Stimulated activated CD4-positive, alpha-beta T cell treated with anti-CD3 and anti-CD28 coated beads, Interleukin-2, amount 100 ng/mL, for 4 hours (primary cell): ENCODE data around the gene EPHB1.

Experiments used
- DNase-seq: peaks from one replicate; pipeline ENCODE4 v3.0.0-alpha.2; 2020; ENCODE audit warnings: low read depth

EPHB1 gene

GRCh38 chr3:134883697-134884385 is 88.8 kb downstream of the EPHB1 start:
- no peak for DNase-seq

- no peak for DNase-seq
Measured at GRCh38 chr3:134885877-134886621, 91.0 kb downstream of the EPHB1 start.

DNA sequence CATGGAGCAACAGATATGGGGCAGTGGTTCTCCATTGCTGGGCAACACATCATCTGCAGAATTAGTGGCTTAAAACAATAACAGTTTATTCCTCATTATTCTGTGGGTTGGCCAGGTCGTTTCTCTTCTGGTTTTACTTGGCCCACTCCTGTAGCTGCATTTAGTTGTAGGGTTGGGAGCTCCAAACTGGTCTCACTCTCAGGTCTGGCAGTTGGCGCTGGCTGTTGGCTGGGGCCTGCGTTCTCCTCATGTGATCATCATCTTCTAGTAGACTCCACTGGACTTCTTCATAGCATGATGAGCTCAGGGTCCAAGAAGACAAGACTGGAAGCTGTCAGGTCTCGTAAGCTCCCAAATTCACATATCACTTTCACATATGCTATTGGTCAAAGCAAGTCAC is 91.9 kb downstream of the EPHB1 start:
- no peak for DNase-seq

GRCh38 chr3:134887536-134887935 is 92.5 kb downstream of the EPHB1 start:
- DNase-seq = no peak

DNA sequence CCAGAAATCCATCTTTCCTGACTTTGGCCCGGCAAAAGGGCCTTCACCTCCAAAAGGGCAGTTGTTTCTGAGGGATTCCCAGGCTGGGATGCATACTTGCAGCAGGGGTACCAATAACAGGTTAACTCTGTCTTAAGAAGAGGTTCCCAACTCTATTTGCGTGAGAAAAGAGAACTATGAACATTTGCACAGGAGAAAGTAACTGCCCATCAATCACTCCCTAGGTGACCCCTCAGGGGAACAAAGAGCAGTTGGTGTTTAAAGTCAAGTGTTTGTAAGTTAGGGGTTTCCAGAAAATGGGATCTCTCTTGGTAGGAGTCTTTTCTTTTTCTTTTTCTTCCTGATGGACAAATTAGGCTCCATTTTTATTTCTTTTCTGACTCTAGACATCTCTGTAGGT is 97.3 kb downstream of the EPHB1 start:
- no peak for DNase-seq

- DNase-seq = no peak
Measured at GRCh38 chr3:134892761-134893160, 97.7 kb downstream of the EPHB1 start.

- no peak for DNase-seq
Measured at GRCh38 chr3:134894533-134894932, 99.5 kb downstream of the EPHB1 start.

- DNase-seq = no peak
Measured at GRCh38 chr3:134895181-134895580, 100.1 kb downstream of the EPHB1 start.

- no peak for DNase-seq
Measured at GRCh38 chr3:134896141-134896540, 101.1 kb downstream of the EPHB1 start.

DNA sequence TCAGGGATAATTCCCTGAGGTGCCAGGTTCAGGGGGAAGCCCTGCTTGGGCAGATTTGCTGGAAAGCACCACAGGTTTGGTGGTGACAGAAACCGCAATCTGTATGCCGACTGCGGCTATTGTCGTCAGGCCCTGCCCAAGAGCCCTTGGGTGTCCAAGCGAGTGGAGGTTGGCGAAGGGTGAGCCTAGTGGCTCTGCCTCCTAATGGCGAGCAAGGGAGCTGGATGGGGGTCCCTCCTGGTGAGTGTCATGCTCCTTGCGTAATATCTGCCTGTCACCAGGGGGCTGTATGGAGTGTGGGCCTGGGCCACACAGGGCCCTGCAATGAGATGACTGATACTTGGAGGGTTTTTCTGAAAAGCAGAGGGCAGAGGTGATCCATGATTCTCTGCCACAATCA is 101.6 kb downstream of the EPHB1 start:
- DNase-seq = no peak

GRCh38 chr3:134897391-134898141 is 102.5 kb downstream of the EPHB1 start:
- DNase-seq = no peak

GRCh38 chr3:134898181-134898754 is 103.2 kb downstream of the EPHB1 start:
- no peak for DNase-seq

DNA sequence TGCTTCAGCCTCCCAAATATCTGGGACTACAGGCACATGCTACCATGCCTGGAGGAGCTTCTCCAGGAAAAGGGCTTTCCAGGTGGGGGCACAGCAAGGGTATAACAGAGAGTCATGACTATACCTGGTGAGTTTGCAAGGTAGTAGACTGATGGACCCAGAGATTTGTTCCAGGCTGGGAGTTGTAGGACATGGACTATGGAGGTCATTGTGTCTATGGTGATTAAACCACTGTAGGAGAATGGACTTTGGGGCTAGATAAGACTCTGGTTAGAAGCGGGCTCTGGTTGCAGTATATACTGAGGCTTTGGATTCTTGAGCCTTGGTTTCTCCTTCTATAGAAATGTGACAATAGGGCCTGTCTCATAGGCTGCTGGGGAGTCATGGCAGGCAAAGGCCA is 104.7 kb downstream of the EPHB1 start:
- no peak for DNase-seq

- no peak for DNase-seq
Measured at GRCh38 chr3:134900482-134900881, 105.4 kb downstream of the EPHB1 start.

DNA sequence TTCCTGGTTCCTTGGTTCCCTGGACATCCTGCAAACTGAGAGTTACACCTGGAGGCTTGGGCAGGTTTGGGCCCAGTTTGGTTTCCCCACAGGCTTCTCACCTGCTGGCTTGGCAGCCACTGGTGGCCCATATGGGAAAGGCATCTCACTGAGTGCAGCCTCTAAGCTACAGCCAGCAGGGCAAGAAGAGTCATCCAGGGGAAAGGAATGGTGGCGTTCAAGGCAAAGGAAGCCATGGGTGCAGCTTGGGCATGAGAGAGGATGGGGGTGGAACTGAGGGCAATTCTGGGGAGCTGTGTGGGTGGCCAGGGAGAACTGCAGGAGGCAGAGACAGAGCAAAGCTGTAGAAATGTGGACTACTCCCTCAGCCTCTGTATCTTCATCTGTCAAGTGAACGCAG is 106.4 kb downstream of the EPHB1 start:
- DNase-seq = no peak

DNA sequence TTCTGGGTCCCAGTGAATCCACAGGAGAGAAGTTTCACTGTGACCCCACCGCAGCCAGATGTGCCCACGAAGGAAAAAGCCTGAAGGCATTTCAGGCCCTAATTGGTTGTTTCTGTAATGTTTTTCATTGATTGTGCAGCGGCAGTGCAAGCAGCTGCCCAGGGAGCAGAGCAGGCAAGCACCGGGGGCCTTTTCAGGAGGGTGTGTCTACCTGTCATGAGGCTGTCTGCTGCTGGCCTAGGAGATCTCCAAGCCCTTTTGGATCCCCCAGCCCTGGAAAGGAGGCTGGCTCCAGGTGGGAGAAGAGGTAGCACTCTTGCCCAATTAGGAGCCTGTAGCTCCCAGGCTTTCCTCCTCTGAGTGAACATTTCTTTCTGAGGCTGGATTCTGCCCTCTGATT is 108.8 kb downstream of the EPHB1 start:
- no peak for DNase-seq

- DNase-seq = no peak
Measured at GRCh38 chr3:134904241-134904771, 109.2 kb downstream of the EPHB1 start.

DNA sequence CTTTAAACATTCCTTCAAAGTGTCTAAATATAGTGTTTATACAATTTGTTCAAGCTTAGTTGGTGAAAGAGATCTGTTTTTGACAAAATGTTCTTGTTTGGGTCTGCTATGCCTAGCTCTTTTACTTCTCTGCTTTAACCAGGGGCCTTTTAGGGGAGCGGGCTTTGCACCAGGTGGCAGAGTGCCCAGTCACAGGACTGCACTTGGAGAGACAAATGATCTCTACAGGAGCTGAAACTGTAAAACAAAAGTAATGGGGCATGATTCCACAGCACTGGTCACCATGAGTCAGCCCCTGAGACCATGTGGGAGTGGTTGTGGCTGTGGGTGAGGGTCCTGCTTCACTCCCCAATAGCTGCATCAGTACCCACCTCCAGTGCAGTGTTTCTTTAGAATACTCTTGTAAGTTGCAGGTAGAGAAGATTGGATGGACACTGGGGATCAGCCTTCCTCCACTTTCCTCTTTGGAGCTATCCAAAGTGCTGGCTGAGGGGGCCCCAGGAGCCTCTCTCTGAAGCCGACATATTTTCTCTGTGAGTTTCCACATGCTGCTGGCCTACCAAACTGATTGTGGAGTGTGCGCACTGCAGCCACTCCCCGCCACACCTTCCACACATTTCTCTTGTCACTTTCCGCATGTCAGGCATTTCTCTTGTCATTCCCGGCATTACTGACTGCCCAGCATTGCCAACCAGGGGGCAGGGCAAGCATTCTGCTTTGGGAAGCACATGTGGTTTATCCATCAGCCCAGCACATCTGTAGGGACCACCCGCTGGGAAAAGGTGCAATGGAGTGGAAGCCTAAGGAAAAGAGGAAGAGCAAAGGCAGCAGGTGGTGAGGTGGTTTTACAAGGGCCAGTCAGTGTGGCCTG is 110.0 kb downstream of the EPHB1 start:
- DNase-seq = no peak

DNA sequence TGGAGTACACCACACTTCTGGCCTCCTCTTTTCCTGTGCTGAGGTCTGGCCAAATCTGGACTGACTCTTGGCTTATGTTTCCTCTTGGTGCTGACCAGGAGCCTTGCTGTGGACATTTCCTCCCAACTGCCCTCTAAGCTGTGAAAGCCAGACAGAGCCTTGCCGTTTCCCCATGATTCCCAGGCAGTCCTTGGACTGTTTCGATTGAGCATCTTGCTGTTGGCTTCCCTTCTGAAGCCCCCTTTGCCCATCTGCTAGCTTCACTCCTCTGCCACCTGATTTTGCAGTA is 110.5 kb downstream of the EPHB1 start:
- DNase-seq = no peak

DNA sequence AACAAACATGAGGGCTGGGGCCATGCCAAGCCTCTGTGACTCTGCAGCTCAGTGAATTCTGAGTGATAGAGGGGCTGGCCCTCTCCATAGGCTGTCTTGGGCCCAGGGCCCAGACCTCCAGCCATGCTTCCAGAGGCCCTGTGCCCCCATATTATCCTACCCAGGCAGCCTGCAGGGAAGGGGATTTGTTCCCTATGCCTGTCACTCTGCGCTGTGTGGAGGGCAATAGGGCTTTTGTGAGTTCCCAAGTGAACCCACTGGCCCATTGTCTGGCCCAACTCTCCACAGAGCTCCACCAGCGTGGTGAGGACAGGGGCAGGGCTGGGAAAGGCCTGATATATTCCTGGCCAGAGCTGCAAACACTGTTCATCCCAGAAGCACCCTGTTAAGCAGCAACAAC is 113.2 kb downstream of the EPHB1 start:
- no peak for DNase-seq

DNA sequence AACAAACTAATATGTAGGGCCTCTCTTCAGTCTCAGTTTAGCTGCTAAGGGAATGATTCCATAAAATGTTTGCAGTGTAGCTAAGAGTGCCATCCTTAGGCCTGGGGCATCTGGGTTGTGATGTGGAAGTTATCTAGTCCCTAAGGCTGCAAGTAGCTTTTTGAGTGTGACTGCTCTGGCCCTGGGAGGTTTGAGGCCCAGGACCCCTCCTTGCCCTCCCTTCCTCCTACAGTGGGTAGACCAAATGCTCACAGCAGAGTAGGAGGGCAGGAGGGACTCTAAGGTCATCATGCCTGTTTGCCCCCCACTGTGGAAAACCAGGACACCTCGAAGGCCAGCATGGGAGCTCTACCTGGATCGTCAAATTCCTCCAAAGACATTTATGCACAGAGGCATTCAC is 115.0 kb downstream of the EPHB1 start:
- DNase-seq = no peak
